Measurements from ENCODE around the gene GJD4. TPM values are rescaled to one million over a fixed set of nuclear protein-coding genes. Genes with fewer than 3 reads are reported as not detected.

The GJD4 gene
- total RNA-seq, 2 experiments from 2014 or later = not detected

- ATAC-seq = no peak
- CTCF ChIA-PET = interaction anchor here (1.5 kb wide), 1 partner anchor 9 kb away, joined by 9 read pairs; no protein-coding TSS in a partner anchor
- peaks cover 2% of the 10 kb centered on the region for H3K36me3 Mint-ChIP-seq (ENCODE audit: low read depth)
- POLR2A ChIA-PET = no interaction called here
- no peaks in the 10 kb centered on the region for H3K9me3 Mint-ChIP-seq (ENCODE audit: insufficient read depth)
- H3K27ac Mint-ChIP-seq = no peak overlapping the region
- H3K27me3 Mint-ChIP-seq (ENCODE audit: low read depth) = peaks cover 59% of the 10 kb centered on the region
- H3K4me3 Mint-ChIP-seq = peak overlapping the region; percentile 37
- DNase-seq = no peak
- peaks cover 24% of the 10 kb centered on the region for H3K4me1 Mint-ChIP-seq (ENCODE audit: low read depth)
Observed at GRCh38 chr10:35643151-35644049, 38.3 kb downstream of the GJD4 start.

- no peak for DNase-seq
- Mint-ChIP-seq H3K9me3 (ENCODE audit: insufficient read depth) (no peaks in the 10 kb centered on the region), H3K27me3 (ENCODE audit: low read depth) (peaks cover 52% of the 10 kb centered on the region), H3K4me3 (peak overlapping the region; percentile 37), H3K27ac (no peak overlapping the region), H3K36me3 (ENCODE audit: low read depth) (peaks cover 2% of the 10 kb centered on the region), H3K4me1 (ENCODE audit: low read depth) (peaks cover 24% of the 10 kb centered on the region)
- no peak for ATAC-seq
- CTCF ChIA-PET = interaction anchor here (1.5 kb wide), 1 partner anchor 10 kb away, joined by 9 read pairs; no protein-coding TSS in a partner anchor
- POLR2A ChIA-PET = no interaction called here
Observed at GRCh38 chr10:35644050-35644950, 39.2 kb downstream of the GJD4 start.

GRCh38 chr10:35650894-35651293 is 45.8 kb downstream of the GJD4 start:
- Mint-ChIP-seq H3K36me3 (ENCODE audit: low read depth) (no peaks in the 10 kb centered on the region), H3K9me3 (ENCODE audit: insufficient read depth) (no peaks in the 10 kb centered on the region), H3K4me3 (no peak overlapping the region), H3K4me1 (ENCODE audit: low read depth) (no peaks in the 10 kb centered on the region), H3K27ac (no peak overlapping the region), H3K27me3 (ENCODE audit: low read depth) (peaks cover 9% of the 10 kb centered on the region)
- POLR2A ChIA-PET = no interaction called here
- ATAC-seq (no peak), DNase-seq (no peak)
- CTCF ChIA-PET = interaction anchor here (0.9 kb wide), 1 partner anchor 16 kb away, joined by 3 read pairs; no protein-coding TSS in a partner anchor

- ATAC-seq (no peak), DNase-seq (no peak)
- POLR2A ChIA-PET = no interaction called here
- Mint-ChIP-seq H3K36me3 (ENCODE audit: low read depth) (no peaks in the 10 kb centered on the region), H3K9me3 (ENCODE audit: insufficient read depth) (no peaks in the 10 kb centered on the region), H3K4me1 (ENCODE audit: low read depth) (no peaks in the 10 kb centered on the region), H3K27ac (no peak overlapping the region), H3K4me3 (no peak overlapping the region), H3K27me3 (ENCODE audit: low read depth) (peaks cover 5% of the 10 kb centered on the region)
- CTCF ChIA-PET = no interaction called here
Observed at GRCh38 chr10:35652824-35653223, 47.7 kb downstream of the GJD4 start.

GRCh38 chr10:35657621-35658020 is 52.5 kb downstream of the GJD4 start:
- DNase-seq (no peak), ATAC-seq (no peak)
- no peaks in the 10 kb centered on the region for H3K9me3 Mint-ChIP-seq (ENCODE audit: insufficient read depth)
- no peak overlapping the region for H3K27ac Mint-ChIP-seq
- H3K36me3 Mint-ChIP-seq (ENCODE audit: low read depth) = no peaks in the 10 kb centered on the region
- H3K4me3 Mint-ChIP-seq = no peak overlapping the region
- H3K4me1 Mint-ChIP-seq (ENCODE audit: low read depth) = no peaks in the 10 kb centered on the region
- CTCF ChIA-PET = interaction anchor here (0.6 kb wide), 1 partner anchor 881 kb away, joined by 3 read pairs; no protein-coding TSS in a partner anchor
- POLR2A ChIA-PET = no interaction called here
- peaks cover 10% of the 10 kb centered on the region for H3K27me3 Mint-ChIP-seq (ENCODE audit: low read depth)

Other genes with a start within 250 kb of the GJD4 start
- under 1 TPM; 0.23 to 0.24 TPM for gene FZD8, start 37.0 kb downstream of the GJD4 start, total RNA-seq

Data from activated CD8-positive, alpha-beta T cell treated with anti-CD3 and anti-CD28 coated beads, Interleukin-2, amount 10 ng/mL, durations not matched to agents 7 days and 5 days (primary cell).